ENCODE measurements around the gene NUP205. TPM values are rescaled to one million over a fixed set of nuclear protein-coding genes. Genes with fewer than 3 reads are reported as not detected.

The NUP205 gene
- total and polyA plus RNA-seq, 2 of the 13 experiments (the other 11 are each of a cell fraction or from before 2014, with no cell fraction given): 46.2 to 87.2 TPM

- no peak for TF ChIP-seq MYPOP (CRISPR knock-in tag; IDR thresholded peaks at IDR 0.05)
- TF ChIP-seq ARHGAP35 (CRISPR knock-in tag; IDR thresholded peaks at IDR 0.05; ENCODE audit: borderline replicate concordance): no peak
- TF ChIP-seq MTF1 (CRISPR knock-in tag; IDR thresholded peaks at IDR 0.05): no peak
- TF ChIP-seq ARID3A (IDR thresholded peaks at IDR 0.05; ENCODE audit: low read depth, low read length): no peak
- TF ChIP-seq GMEB2 (CRISPR knock-in tag; IDR thresholded peaks at IDR 0.05; ENCODE audit: low read depth): peak; percentile 63
- TF ChIP-seq MBNL3 (CRISPR knock-in tag; conservative IDR thresholded peaks at IDR 0.05): no peak
- TF ChIP-seq ZNF432 (CRISPR knock-in tag; IDR thresholded peaks at IDR 0.05; ENCODE audit: borderline replicate concordance): no peak
- no peak for TF ChIP-seq NFE2 (CRISPR knock-in tag; IDR thresholded peaks at IDR 0.05)
- TF ChIP-seq SYNCRIP (IDR thresholded peaks at IDR 0.05; ENCODE audit: insufficient read depth, low read depth, low read length): no peak
- TF ChIP-seq MYNN (CRISPR knock-in tag; IDR thresholded peaks at IDR 0.05; ENCODE audit: low read depth): no peak; the same call in 1 of the 2 replicates
- peak; percentile 68 for TF ChIP-seq ERF (CRISPR knock-in tag; IDR thresholded peaks at IDR 0.05)
- no peak; a peak in 1 of 4 replicates for TF ChIP-seq REST (IDR thresholded peaks at IDR 0.05; ENCODE audit: borderline replicate concordance in 1 of 2, low read depth in 1 of 2, low read length in 2 of 2)
- peak; percentile 72; the same call in 1 of the 2 replicates for TF ChIP-seq DMAP1 (CRISPR knock-in tag; IDR thresholded peaks at IDR 0.05)
- peak; percentile 91 for TF ChIP-seq ARID4A (CRISPR knock-in tag; IDR thresholded peaks at IDR 0.05; ENCODE audit: borderline replicate concordance)
- no peak for TF ChIP-seq KMT2A (CRISPR knock-in tag; IDR thresholded peaks at IDR 0.05)
- TF ChIP-seq ZNF274 (CRISPR knock-in tag; IDR thresholded peaks at IDR 0.05): no peak; the same call in 1 of the 2 replicates
Observed at GRCh38 chr7:135509839-135510591, 47.7 kb upstream of the NUP205 start, which contains the start of gene CNOT4 (continued).

Data from HepG2 (cell line).